HG03439 (cell line): ENCODE measurements around the gene PIK3C2G.
"Not testable (repeated sequence)": the region's sequence is repeated elsewhere in the genome, so short reads cannot be mapped to it uniquely, and the experiment has no call there.

ENCODE experiments used
- ATAC-seq: cut with Tn5 transposase; IDR thresholded peaks from one replicate; pipeline ENCODE4 v1.9.1; 2021; ENCODE audit warnings: mild to moderate bottlenecking, moderate library complexity; ENCODE audit not compliant: unreplicated experiment

PIK3C2G gene

DNA sequence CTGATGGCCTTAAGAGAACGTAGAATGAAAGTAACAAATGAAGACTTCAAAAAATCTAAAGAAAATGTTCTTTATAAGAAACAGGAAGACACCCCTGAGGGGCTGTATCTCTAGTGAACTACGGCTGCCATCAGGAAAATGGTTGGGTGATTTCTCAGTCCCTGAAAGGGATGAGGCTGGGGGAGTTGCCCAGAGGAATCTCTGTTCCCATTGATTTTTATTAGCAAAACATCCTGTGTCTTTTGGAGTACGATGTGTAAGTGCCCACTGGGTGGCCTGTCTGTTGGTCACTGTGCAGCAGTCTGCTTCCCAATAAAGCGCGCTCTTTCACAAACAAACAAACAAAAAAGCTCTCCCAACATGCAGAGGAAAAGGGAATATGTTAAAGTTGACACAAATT is 432.7 kb downstream of the PIK3C2G start:
- ATAC-seq: not testable (repeated sequence)

GRCh38 chr12:18696971-18697602 is 435.8 kb downstream of the PIK3C2G start:
- no peak for ATAC-seq
